Measurements from ENCODE around the gene GLRX5.
"Not testable (repeated sequence)": the region's sequence is repeated elsewhere in the genome, so short reads cannot be mapped to it uniquely, and the experiment has no call there.

Gene GLRX5

GRCh38 chr14:95562892-95563685, 28.2 kb downstream of the GLRX5 start:
- DNase-seq, result no peak

GRCh38 chr14:95564060-95564459, 29.2 kb downstream of the GLRX5 start:
- DNase-seq, result no peak

GRCh38 chr14:95569440-95569839, 34.6 kb downstream of the GLRX5 start:
- DNase-seq, result no peak

GRCh38 chr14:95573313-95573712, 38.5 kb downstream of the GLRX5 start:
- no peak for DNase-seq

- no peak for DNase-seq
Measured at GRCh38 chr14:95575840-95576473, 41.1 kb downstream of the GLRX5 start.

- no peak for DNase-seq
Measured at GRCh38 chr14:95577067-95577800, 42.4 kb downstream of the GLRX5 start.

- DNase-seq, result no peak
Measured at GRCh38 chr14:95577870-95578269, 43.0 kb downstream of the GLRX5 start.

- DNase-seq, result not testable (repeated sequence)
Measured at GRCh38 chr14:95583836-95584617, 49.2 kb downstream of the GLRX5 start.

- no peak for DNase-seq
Measured at GRCh38 chr14:95585953-95586620, 51.2 kb downstream of the GLRX5 start.

- not testable (repeated sequence) for DNase-seq
Measured at GRCh38 chr14:95591182-95591581, 56.3 kb downstream of the GLRX5 start.
